Stomach (tissue), 4 donors: ENCODE results near the gene SF1.

Source experiments
- EP300 ChIP-seq: sonication (generic); formaldehyde crosslinking; IDR thresholded peaks from one replicate; pipeline ENCODE4 v1.6.1; 2017; ENCODE audit warnings: antibody characterized with exemption
- POLR2A ChIP-seq, 4 donors: fragments of 450-650 bp; IDR thresholded peaks; one replicate each; pipeline ENCODE4 v1.6.1; 2016; ENCODE audit warnings: antibody characterized with exemption in 4 of 4, control low read depth in 2 of 4, mild to moderate bottlenecking in 1 of 4, moderate library complexity in 1 of 4
- POLR2AphosphoS5 ChIP-seq, 3 donors: sonication (generic); formaldehyde crosslinking; IDR thresholded peaks; one replicate each; pipeline ENCODE4 v1.6.1; 2016; ENCODE audit warnings: antibody characterized with exemption in 3 of 3
- TF ChIP-seq, protein P1 (sequence below), 7 experiments: fragments of 450-650 bp in 4 of 7; fragments of 200-600 bp in 3 of 7; sonication (generic) in 3 of 7; IDR thresholded peaks; one replicate each; pipeline ENCODE4 v1.5.1; 2016 to 2019; ENCODE audit warnings: antibody characterized with exemption in 7 of 7, control low read depth in 2 of 7, mild to moderate bottlenecking in 1 of 7

- TF ChIP-seq, protein P1, sequence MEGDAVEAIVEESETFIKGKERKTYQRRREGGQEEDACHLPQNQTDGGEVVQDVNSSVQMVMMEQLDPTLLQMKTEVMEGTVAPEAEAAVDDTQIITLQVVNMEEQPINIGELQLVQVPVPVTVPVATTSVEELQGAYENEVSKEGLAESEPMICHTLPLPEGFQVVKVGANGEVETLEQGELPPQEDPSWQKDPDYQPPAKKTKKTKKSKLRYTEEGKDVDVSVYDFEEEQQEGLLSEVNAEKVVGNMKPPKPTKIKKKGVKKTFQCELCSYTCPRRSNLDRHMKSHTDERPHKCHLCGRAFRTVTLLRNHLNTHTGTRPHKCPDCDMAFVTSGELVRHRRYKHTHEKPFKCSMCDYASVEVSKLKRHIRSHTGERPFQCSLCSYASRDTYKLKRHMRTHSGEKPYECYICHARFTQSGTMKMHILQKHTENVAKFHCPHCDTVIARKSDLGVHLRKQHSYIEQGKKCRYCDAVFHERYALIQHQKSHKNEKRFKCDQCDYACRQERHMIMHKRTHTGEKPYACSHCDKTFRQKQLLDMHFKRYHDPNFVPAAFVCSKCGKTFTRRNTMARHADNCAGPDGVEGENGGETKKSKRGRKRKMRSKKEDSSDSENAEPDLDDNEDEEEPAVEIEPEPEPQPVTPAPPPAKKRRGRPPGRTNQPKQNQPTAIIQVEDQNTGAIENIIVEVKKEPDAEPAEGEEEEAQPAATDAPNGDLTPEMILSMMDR (IDR thresholded peaks at IDR 0.05): peak in 3 of 7 experiments; percentile 7 to 48 (median 8)
- TF ChIP-seq POLR2AphosphoS5 (IDR thresholded peaks at IDR 0.05) (peak; percentile 84 to 99 (median 98)), POLR2A (IDR thresholded peaks at IDR 0.05) (peak in 2 of 4 donors; percentile 89 to 92), EP300 (no peak)
Measured at GRCh38 chr11:64778473-64779298, at the start of gene SF1.
